Mononuclear cell (primary cell): Measurements from ENCODE around the gene ULK1. TPM values are rescaled to one million over a fixed set of nuclear protein-coding genes. Genes with fewer than 3 reads are reported as not detected.

ENCODE experiments used
- H3K27me3 ChIP-seq: 2 replicates; pipeline ENCODE4 v1.6.0; 2011; ENCODE audit warnings: low read length, control low read depth; ENCODE audit not compliant: insufficient read depth
- H3K4me1 ChIP-seq: 2 replicates; pipeline ENCODE4 v1.5.1; 2011; ENCODE audit warnings: mild to moderate bottlenecking, low read length, control low read depth; ENCODE audit not compliant: insufficient read depth
- H3K4me3 ChIP-seq: 2 replicates; pipeline ENCODE4 v1.5.1; 2011; ENCODE audit warnings: mild to moderate bottlenecking, low read length, moderate library complexity
- H3K9me3 ChIP-seq: 2 replicates; pipeline ENCODE4 v1.5.1; 2011; ENCODE audit warnings: low read depth, mild to moderate bottlenecking, control low read depth, low read length
- total RNA-seq: library from RNA; depleted of rRNA; stranded (reverse); fragments of >200 nt; gene quantifications from one replicate; pipeline ENCODE4 v1.2.3, GENCODE V29; 2012

The ULK1 gene
- total RNA-seq, 1 donor = 25.8 TPM

GRCh38 chr12:131907379-131908091, 13.1 kb downstream of the ULK1 start:
- H3K9me3 ChIP-seq = no peaks in the 10 kb centered on the region
- no peaks in the 10 kb centered on the region for H3K4me1 ChIP-seq
- no peaks in the 10 kb centered on the region for H3K27me3 ChIP-seq
- no peak overlapping the region for H3K4me3 ChIP-seq

GRCh38 chr12:131908092-131909080, 14.0 kb downstream of the ULK1 start:
- Histone ChIP-seq H3K4me3 (no peak overlapping the region), H3K4me1 (no peaks in the 10 kb centered on the region), H3K9me3 (no peaks in the 10 kb centered on the region), H3K27me3 (no peaks in the 10 kb centered on the region)

- H3K4me1 ChIP-seq = no peaks in the 10 kb centered on the region
- no peak overlapping the region for H3K4me3 ChIP-seq
- H3K9me3 ChIP-seq = no peaks in the 10 kb centered on the region
- no peaks in the 10 kb centered on the region for H3K27me3 ChIP-seq
These were observed 14.8 kb downstream of the ULK1 start for GRCh38 chr12:131909081-131909751.

- H3K9me3 ChIP-seq = no peaks in the 10 kb centered on the region
- H3K4me1 ChIP-seq = no peaks in the 10 kb centered on the region
- H3K27me3 ChIP-seq = no peaks in the 10 kb centered on the region
- H3K4me3 ChIP-seq = no peak overlapping the region
These were observed 15.4 kb downstream of the ULK1 start for GRCh38 chr12:131909752-131910219.

- no peaks in the 10 kb centered on the region for H3K4me1 ChIP-seq
- no peaks in the 10 kb centered on the region for H3K27me3 ChIP-seq
- no peaks in the 10 kb centered on the region for H3K9me3 ChIP-seq
- H3K4me3 ChIP-seq = no peak overlapping the region
These were observed 16.0 kb downstream of the ULK1 start for GRCh38 chr12:131910302-131911027.

- Histone ChIP-seq H3K9me3 (no peaks in the 10 kb centered on the region), H3K27me3 (no peaks in the 10 kb centered on the region), H3K4me1 (no peaks in the 10 kb centered on the region), H3K4me3 (no peak overlapping the region)
These were observed 16.7 kb downstream of the ULK1 start for GRCh38 chr12:131911028-131911650.

- H3K4me3 ChIP-seq = no peak overlapping the region
- H3K27me3 ChIP-seq = no peaks in the 10 kb centered on the region
- H3K4me1 ChIP-seq = no peaks in the 10 kb centered on the region
- no peaks in the 10 kb centered on the region for H3K9me3 ChIP-seq
These were observed 17.5 kb downstream of the ULK1 start for GRCh38 chr12:131911851-131912477.

- no peak overlapping the region for H3K4me3 ChIP-seq
- no peaks in the 10 kb centered on the region for H3K9me3 ChIP-seq
- H3K27me3 ChIP-seq = no peaks in the 10 kb centered on the region
- H3K4me1 ChIP-seq = no peaks in the 10 kb centered on the region
These were observed 18.3 kb downstream of the ULK1 start for GRCh38 chr12:131912518-131913274.

- Histone ChIP-seq H3K4me1 (no peaks in the 10 kb centered on the region), H3K4me3 (no peak overlapping the region), H3K27me3 (no peaks in the 10 kb centered on the region), H3K9me3 (no peaks in the 10 kb centered on the region)
These were observed 19.2 kb downstream of the ULK1 start for GRCh38 chr12:131913666-131914065.

- Histone ChIP-seq H3K4me3 (no peak overlapping the region), H3K27me3 (no peaks in the 10 kb centered on the region), H3K9me3 (no peaks in the 10 kb centered on the region), H3K4me1 (no peaks in the 10 kb centered on the region)
These were observed 19.8 kb downstream of the ULK1 start for GRCh38 chr12:131914179-131914702.

- Histone ChIP-seq H3K4me3 (no peak overlapping the region), H3K9me3 (no peaks in the 10 kb centered on the region)
These were observed 20.7 kb downstream of the ULK1 start for GRCh38 chr12:131915000-131915689.

GRCh38 chr12:131915823-131916222, 21.4 kb downstream of the ULK1 start:
- Histone ChIP-seq H3K27me3 (no peaks in the 10 kb centered on the region), H3K4me3 (no peak overlapping the region), H3K4me1 (no peaks in the 10 kb centered on the region), H3K9me3 (no peaks in the 10 kb centered on the region)

More at GRCh38 chr12:131915000-131915689, 20.7 kb downstream of the ULK1 start:
- no peaks in the 10 kb centered on the region for H3K4me1 ChIP-seq
- H3K27me3 ChIP-seq = no peaks in the 10 kb centered on the region
